ENCODE results near the gene HINT2. TPM values are rescaled to one million over a fixed set of nuclear protein-coding genes. Genes with fewer than 3 reads are reported as not detected.

HINT2 gene
- total RNA-seq, 1 experiment from 2014 or later = 21.3 TPM

DNA sequence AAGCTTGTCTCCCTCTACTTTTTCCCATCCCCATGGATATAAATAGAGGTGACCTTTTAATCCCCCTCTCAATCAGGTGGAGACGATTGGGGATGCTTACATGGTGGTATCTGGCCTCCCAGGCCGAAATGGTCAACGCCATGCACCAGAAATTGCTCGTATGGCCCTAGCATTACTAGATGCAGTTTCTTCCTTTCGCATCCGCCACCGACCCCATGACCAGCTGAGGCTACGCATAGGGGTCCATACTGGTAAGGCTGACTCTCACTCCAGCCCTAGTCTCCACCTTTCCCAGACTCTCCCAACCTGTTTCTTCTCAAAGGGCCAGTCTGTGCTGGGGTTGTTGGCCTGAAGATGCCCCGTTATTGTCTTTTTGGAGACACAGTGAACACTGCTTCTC is 6.4 kb downstream of the HINT2 start:
- Histone ChIP-seq H3K4me1 (peaks cover 12% of the 10 kb centered on the region; the same call in 1 of the 2 replicates), H3K4me3 (no peak overlapping the region), H3K27ac (no peak overlapping the region), H3K9me3 (replicated peaks) (no peaks in the 10 kb centered on the region), H3K27me3 (no peaks in the 10 kb centered on the region), H3K36me3 (no peaks in the 10 kb centered on the region)
- DNase-seq = no peak

DNA sequence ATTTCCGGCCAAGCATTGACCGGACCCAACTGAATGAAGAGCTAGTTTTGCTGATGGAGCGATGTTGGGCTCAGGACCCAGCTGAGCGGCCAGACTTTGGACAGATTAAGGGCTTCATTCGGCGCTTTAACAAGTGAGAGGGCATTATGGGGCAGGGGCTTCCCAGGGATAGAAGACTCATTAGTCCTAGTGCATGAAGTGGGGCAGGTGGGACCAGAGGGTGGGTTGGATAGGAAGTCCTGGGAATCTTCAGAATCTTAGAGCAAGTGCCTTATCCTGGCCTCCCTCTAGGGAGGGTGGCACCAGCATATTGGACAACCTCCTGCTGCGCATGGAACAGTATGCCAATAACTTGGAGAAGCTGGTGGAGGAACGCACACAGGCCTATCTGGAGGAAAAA is 8.7 kb downstream of the HINT2 start:
- H3K9me3 ChIP-seq (replicated peaks) = no peaks in the 10 kb centered on the region
- peaks cover 2% of the 10 kb centered on the region; the same call in 1 of the 2 replicates for H3K4me1 ChIP-seq
- DNase-seq = no peak
- H3K27ac ChIP-seq = no peak overlapping the region
- no peak overlapping the region for H3K4me3 ChIP-seq
- H3K36me3 ChIP-seq = no peaks in the 10 kb centered on the region
- no peaks in the 10 kb centered on the region for H3K27me3 ChIP-seq

DNA sequence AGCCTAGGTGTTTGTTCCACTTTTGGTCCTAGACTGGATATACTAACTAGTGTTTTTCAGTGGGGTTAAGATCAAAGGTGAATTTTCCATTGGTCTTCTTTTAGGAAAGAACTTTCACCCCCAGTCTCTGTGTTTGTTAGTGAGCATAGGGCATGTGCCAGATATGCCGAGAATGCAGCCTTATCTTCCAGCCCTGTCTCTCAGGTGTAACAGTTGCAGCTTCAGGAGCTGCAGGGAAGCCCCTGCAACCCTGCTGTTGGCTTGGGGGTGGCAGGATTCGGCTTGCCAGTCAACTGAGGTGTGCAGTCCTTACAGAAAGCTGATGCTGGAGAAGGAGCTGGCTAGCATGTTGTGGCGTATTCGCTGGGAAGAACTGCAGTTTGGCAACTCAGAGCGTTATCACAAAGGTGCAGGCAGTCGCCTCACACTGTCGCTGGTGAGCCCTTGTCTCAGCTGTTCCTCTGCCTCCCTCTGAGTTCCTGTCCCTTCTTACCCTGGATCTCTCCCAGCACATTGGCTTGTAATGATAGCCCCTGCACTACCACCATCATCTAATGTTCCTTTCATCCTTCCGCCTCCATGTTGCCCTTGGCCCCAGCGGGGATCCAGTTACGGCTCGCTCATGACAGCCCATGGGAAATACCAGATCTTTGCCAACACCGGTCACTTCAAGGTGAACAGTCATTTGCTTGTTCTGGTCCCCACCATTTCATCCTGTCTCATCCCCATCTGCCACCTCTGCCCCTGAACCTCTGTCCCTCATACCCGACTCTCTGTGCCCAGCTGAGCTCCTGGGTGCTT is 13.3 kb downstream of the HINT2 start:
- DNase-seq = no peak
- no peak overlapping the region for H3K4me3 ChIP-seq
- no peaks in the 10 kb centered on the region for H3K36me3 ChIP-seq
- no peak overlapping the region for H3K27ac ChIP-seq
- H3K9me3 ChIP-seq (replicated peaks) = no peaks in the 10 kb centered on the region
- peaks cover 10% of the 10 kb centered on the region; the same call in 1 of the 2 replicates for H3K4me1 ChIP-seq
- H3K27me3 ChIP-seq = no peaks in the 10 kb centered on the region

DNA sequence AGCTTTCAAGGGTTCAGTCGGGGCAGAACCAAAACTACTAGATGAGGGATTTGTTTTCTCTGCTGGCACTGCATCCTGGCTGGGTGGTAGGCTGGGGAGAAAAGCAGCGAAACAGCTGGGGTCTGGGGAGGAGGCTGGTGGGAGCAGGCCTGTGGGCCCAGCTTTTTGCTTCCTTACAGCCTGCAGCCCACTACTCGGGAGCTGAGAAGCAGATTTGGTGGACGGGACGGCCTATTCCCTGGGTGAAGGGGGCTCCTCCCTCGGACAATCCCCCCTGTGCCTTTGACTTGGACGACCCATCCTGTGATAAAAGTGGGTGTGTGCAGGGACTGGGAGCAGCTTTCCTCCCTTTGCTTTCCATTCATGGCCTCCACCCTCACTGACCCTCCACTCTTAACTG is 14.3 kb downstream of the HINT2 start:
- Histone ChIP-seq H3K27me3 (no peaks in the 10 kb centered on the region), H3K36me3 (no peaks in the 10 kb centered on the region), H3K9me3 (replicated peaks) (no peaks in the 10 kb centered on the region), H3K4me3 (no peak overlapping the region), H3K4me1 (peaks cover 10% of the 10 kb centered on the region; the same call in 1 of the 2 replicates), H3K27ac (no peak overlapping the region)
- no peak for DNase-seq

DNA sequence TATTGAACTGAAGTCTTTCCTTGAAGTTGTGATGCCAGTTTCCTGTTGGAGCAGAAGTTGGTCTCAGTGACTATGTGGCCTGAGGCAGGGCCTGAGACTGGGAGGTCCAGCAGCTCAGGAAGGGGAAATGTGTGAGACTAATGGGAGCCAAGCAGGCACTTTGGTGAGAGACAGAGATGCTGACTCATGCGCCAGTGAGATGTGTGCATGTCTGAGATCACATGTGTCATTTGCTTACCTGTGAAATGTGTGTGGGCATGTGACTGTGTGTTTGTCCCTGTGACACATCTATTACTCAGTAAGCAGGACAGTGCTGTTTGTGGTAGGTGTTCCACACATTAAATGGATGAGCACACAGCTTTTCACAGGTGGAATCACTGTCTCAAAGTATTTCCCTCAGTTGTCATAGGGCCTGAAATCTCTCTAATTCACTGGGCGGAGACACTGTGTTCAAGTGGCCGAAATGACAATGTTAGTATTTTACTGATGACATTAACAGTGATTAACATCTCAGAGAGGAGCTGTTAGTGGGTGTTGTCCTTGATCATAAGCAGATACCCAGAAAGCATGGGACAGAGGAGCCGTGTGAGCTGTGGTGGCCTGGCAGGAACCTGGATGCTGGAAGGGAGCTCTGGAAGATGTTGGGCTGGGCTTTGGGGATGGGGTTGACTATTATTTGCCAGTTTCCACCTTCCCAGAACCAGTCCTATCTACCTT is 16.0 kb downstream of the HINT2 start:
- Histone ChIP-seq H3K27me3 (no peaks in the 10 kb centered on the region), H3K4me3 (no peak overlapping the region), H3K27ac (no peak overlapping the region), H3K4me1 (peaks cover 10% of the 10 kb centered on the region; the same call in 1 of the 2 replicates), H3K36me3 (no peaks in the 10 kb centered on the region), H3K9me3 (replicated peaks) (no peaks in the 10 kb centered on the region)
- no peak for DNase-seq

DNA sequence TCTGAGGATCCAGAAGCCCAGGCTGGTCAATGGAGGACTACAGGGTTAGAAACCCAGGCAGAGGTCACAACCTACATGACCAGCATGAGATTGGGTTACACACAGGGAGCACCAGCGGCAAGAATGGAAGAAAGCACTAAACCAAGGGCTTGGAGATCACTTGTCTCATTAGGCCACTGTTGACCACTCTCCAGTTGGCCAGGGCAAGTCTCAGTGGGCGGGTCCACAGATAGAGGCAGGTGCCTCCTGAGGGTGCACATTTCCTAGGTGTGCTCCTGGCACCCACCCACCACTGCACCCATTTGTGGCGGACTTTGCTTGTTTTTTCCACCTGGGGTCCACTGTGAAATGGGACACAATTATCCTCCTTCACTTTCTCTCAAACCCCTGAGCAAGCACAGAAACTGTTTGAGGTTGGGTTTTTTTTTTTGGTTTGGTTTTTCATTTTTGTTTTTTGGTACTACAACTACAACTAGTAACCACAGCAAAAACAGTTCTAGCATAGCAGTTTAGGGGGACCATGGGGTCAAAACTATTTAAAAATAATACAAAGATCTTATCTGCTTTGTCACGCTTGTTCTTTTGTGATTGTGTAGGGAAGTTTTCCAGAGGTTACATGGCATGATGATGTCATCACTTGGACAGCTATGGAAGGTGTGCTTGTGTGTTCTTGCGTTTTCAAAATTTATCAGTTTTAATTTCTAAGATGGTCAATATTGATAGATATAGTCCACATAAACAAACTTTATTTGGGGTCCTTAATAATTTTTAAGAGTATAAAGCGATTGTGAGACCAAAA is 17.3 kb downstream of the HINT2 start:
- no peak overlapping the region for H3K4me3 ChIP-seq
- peaks cover 10% of the 10 kb centered on the region; the same call in 1 of the 2 replicates for H3K4me1 ChIP-seq
- no peaks in the 10 kb centered on the region for H3K36me3 ChIP-seq
- H3K9me3 ChIP-seq (replicated peaks) = no peaks in the 10 kb centered on the region
- no peaks in the 10 kb centered on the region for H3K27me3 ChIP-seq
- no peak for DNase-seq
- no peak overlapping the region for H3K27ac ChIP-seq

DNA sequence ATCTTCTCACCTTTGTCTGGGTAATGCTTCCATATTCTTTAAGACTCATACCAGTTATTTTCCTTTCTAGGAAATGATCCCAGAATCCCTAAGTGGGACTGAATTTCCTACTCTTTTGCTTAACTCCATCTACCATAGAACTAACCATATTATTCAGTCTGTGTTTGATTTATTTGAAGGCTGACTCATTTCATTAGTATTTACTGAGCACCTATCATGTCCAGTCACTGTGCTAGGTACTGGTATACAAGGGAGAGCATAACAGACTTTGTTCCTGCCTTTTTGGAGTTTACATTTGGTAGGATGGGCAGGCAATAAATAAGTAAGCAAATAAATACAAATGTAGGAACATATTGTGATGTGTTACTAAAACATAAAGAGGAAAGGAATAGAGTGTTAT is 19.1 kb downstream of the HINT2 start:
- Histone ChIP-seq H3K4me3 (no peak overlapping the region), H3K36me3 (no peaks in the 10 kb centered on the region), H3K9me3 (replicated peaks) (no peaks in the 10 kb centered on the region), H3K27ac (no peak overlapping the region), H3K27me3 (no peaks in the 10 kb centered on the region), H3K4me1 (peaks cover 10% of the 10 kb centered on the region; the same call in 1 of the 2 replicates)
- no peak for DNase-seq

DNA sequence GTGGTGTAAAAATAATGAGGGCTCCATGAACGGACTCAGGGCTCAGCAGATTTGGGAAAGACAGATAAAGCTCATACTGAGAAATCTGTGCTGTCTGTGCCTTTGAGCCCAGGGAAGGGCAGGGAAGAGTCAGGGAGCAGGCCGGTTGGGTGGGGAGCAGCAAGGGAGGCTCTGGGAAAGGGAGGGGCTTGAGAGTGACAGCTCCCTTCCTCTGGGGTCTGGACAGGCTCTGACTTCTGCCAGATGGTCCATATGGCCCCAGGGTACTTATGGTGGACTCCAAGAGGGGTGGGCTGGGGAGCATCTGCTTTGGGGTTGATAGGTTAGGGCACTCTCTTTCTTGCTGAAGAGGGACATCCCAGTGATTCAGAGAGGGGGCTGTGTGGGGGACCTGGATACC is 21.4 kb downstream of the HINT2 start:
- no peaks in the 10 kb centered on the region for H3K36me3 ChIP-seq
- no peak overlapping the region for H3K27ac ChIP-seq
- H3K4me3 ChIP-seq = no peak overlapping the region
- DNase-seq = no peak
- H3K9me3 ChIP-seq (replicated peaks) = no peaks in the 10 kb centered on the region
- H3K27me3 ChIP-seq = no peaks in the 10 kb centered on the region
- H3K4me1 ChIP-seq = peaks cover 10% of the 10 kb centered on the region; the same call in 1 of the 2 replicates

DNA sequence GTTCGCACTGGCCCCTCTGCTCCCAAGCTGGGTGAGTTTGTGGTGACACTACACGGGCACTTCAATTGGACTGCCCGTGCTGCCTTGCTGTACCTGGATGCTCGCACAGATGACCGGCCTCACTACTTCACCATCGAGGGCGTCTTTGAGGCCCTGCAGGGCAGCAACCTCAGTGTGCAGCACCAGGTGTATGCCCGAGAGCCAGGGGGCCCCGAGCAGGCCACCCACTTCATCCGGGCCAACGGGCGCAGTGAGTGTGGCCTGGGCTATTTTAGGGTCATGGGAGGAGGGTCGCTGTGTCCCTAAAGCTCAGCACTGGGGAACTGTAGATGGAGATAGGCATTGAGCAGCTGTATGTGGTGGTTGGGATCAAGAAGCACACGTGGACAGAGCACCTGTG is 22.0 kb downstream of the HINT2 start:
- Histone ChIP-seq H3K4me1 (peaks cover 6% of the 10 kb centered on the region; the same call in 1 of the 2 replicates), H3K36me3 (no peaks in the 10 kb centered on the region), H3K27me3 (no peaks in the 10 kb centered on the region), H3K9me3 (replicated peaks) (no peaks in the 10 kb centered on the region), H3K4me3 (no peak overlapping the region), H3K27ac (no peak overlapping the region)
- DNase-seq = no peak

DNA sequence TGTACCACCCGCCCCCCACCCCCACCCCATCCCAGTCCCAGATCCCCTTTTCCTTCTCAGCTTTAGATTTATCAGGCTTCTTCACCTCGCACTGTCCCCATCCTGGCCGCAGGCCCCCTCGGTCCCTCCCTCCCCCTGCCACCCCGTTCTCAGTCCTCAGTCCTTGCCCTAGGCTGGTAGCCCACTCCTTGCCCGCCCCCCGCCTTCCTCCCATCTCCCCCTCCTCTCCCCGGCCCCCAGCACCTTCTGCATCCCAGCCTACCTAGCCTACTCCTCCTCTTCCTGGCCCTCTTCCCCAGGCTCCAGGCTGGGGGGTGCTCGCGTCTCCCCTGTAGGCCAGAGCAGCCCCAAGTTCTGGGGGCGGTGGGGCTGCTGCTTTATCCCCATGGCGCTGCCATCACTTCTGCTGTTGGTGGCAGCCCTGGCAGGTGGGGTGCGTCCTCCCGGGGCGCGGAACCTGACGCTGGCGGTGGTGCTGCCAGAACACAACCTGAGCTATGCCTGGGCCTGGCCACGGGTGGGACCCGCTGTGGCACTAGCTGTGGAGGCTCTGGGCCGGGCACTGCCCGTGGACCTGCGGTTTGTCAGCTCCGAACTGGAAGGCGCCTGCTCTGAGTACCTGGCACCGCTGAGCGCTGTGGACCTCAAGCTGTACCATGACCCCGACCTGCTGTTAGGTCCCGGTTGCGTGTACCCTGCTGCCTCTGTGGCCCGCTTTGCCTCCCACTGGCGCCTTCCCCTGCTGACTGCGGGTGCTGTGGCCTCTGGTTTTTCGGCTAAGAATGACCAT is 22.6 kb downstream of the HINT2 start:
- DNase-seq = no peak
- Histone ChIP-seq H3K4me3 (no peak overlapping the region), H3K4me1 (peaks cover 4% of the 10 kb centered on the region; the same call in 1 of the 2 replicates), H3K36me3 (no peaks in the 10 kb centered on the region), H3K9me3 (replicated peaks) (no peaks in the 10 kb centered on the region), H3K27ac (no peak overlapping the region), H3K27me3 (no peaks in the 10 kb centered on the region)

DNA sequence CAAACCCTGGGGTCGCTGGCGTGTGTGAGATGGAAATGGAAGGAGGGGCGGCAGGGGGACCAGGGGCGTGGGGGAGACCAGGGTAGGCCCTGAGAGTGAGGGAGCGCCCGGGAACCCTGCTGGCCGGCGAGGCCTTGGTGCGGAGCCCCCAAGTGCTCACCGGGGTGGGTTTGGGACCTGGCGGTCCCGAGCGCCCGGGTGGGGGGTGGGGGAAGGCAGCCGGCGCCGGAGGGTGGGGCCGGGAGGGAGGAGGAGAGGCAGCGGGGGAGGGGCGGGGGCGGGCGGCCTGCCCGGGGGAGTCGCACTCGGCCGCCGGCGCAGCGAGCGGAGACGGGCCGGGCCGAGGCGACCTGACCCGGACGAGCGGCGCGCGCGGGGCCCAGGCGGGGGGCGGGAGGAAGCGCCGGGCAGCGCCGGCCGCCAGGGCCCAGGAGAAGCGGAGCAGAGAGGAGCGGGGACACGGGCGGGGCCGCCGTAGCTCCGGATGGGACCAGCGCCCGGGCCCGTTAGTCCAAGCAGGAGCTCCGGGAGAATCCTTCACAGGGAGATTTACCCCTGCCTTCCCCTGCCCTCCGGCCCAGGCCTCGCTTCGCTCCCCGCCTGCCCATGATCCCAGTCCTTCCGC is 23.4 kb downstream of the HINT2 start, which contains the start of gene NPR2:
Gene NPR2 (plus strand): TSS at position 295 of the 625 bp plus-strand sequence. CDS start 818 bp downstream, outside the sequence.
- H3K27ac ChIP-seq = no peak within 1 kb of the TSS
- H3K4me1 ChIP-seq = peaks cover 4% of the 10 kb centered on the region; the same call in 1 of the 2 replicates
- H3K9me3 ChIP-seq (replicated peaks) = no peaks in the 10 kb centered on the region
- H3K36me3 ChIP-seq = no peaks in the 10 kb centered on the region
- no peaks in the 10 kb centered on the region for H3K27me3 ChIP-seq
- no peak within 1 kb of the TSS for H3K4me3 ChIP-seq
- no peak for DNase-seq

DNA sequence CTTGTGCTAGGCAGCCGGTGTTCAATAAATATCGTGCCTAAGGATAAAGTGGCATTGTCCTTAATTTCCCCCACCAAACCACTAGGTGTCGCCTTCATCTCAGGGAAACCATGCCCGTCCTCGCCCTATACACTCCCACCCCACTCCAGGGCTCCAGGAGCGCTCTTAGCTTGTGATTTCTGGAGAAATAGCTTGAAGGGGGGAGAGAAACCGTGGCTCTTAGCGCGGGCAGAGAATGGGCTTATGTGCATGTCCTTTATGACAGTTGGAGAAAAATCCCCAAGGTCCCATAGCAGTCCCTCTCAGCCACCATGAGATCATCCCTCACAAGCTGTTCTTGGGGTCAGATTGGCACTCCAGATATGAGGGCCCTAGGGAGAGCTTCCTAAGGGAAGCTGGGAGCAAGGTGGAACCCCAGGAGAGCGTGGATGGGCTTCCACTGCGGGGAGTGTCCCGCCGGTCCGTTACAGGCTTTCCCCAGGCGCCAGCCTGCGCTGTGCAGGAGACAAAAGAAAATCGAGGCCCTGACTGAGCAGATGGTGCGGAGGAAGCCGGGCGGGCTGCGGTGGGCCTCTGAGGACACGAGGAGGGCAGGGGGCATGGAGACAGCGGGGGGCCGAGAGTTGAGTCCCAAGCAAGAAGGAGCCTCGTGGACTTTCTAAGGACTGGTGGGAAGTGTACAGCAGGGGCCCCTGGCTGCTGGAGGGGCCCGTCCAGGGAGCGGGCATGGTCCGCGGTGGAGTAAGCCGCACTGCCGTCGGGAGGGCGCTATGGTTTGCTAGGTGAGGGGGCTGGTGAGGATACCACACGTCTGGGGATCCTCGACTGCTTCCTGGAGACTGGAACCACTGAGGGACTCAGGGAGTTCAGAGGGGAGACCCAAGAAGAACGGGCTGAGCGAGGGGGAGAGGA is 24.2 kb downstream of the HINT2 start:
- Histone ChIP-seq H3K4me1 (peaks cover 4% of the 10 kb centered on the region; the same call in 1 of the 2 replicates), H3K27ac (no peak overlapping the region), H3K36me3 (no peaks in the 10 kb centered on the region), H3K27me3 (no peaks in the 10 kb centered on the region), H3K9me3 (replicated peaks) (no peaks in the 10 kb centered on the region), H3K4me3 (no peak overlapping the region)
- peak; percentile 66 to 83 for DNase-seq

DNA sequence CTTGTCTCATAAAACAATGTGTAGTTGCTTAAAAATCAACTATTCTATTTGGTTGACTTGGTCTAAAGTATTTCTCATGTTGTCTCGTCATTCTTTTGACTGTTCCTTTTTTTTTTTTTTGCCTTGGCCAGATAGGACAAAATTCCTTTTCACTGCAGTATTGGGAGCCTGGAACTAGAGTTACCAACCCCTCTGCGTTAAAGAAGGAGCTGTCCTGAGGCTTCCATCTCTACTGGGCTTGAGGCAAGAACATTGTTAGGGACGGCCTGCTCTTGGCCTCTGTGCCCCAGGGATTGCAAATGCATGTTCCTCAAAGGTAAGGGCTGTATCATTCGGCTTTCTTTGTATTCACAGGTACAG is 24.8 kb downstream of the HINT2 start:
- H3K4me3 ChIP-seq = no peak overlapping the region
- H3K9me3 ChIP-seq (replicated peaks) = no peaks in the 10 kb centered on the region
- H3K27ac ChIP-seq = no peak overlapping the region
- no peak for DNase-seq
- H3K27me3 ChIP-seq = no peaks in the 10 kb centered on the region
- no peaks in the 10 kb centered on the region for H3K36me3 ChIP-seq
- peaks cover 4% of the 10 kb centered on the region; the same call in 1 of the 2 replicates for H3K4me1 ChIP-seq

Measured in SJCRH30 (cell line).